ENCODE data around the gene P4HA1.
A peak's percentile ranks its signal among the peaks of the same experiment; 100 is the strongest.
"Not testable (repeated sequence)": the region's sequence is repeated elsewhere in the genome, so short reads cannot be mapped to it uniquely, and the experiment has no call there.

P4HA1 gene

DNA sequence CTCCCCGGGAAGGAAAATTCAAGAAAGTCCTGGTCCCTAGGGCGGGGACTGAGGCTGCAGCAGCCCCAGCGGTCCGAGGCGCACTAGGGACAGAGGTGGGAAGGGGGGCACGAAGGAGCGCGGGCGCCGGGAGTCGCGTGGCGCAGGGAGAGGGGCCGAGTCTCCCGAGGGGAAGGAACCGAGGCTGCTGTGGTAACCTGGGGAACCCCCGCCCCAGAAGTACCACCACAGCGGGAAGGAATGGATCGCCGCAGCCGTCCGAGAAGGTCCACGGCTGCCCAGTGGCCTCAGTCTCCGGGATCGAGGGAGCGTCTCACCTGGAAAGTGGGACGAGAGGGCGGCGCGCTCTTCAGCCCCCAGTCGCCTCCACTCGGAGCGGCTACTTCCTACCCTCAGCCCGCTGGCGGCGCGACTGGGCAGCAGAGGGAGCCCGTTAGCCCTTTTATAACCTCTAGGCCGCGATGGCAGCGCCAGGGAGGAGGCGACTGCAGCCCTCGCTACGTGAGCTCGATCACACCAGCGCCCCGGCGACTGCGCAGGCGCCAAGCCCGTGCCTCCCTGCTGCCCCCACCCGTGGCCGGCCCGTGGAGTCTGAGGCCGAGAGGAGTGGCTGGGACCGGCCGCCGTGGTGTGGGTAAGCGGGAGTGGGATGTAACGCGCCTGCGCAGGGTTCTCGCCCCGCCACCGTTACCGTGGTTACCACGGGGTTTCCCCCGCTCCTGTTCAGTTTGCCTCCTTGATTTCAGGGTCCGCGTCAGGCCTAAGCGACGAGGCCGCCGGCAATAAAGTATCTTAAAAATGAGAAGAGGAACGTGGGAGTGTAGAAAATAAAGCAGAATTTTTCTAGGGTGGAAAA is at the start of gene P4HA1:
Gene P4HA1, minus strand, starts transcription at position 418 of the 856 bp plus-strand sequence. CDS start 21,983 bp downstream, outside the sequence.
- DNase-seq = peak; percentile 99

DNA sequence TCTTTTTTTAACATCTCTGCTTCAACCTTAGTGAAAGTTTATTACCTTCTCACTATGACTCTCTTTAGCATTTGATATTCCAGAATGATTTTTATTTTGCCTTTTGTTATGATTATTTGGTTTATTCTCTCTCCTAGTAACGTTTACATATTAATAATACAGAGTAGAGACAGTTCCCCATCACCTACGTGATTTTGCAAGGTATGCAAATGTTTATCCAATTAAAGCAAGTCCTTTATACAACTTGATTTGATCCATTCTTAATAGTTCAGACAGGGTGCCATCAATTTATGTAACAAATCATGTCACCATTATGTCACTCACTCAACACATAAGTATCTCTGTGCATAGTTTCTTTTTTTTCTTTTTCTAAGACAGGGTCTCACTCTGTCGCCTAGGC is 44.9 kb upstream of the P4HA1 start:
- DNase-seq = no peak

DNA sequence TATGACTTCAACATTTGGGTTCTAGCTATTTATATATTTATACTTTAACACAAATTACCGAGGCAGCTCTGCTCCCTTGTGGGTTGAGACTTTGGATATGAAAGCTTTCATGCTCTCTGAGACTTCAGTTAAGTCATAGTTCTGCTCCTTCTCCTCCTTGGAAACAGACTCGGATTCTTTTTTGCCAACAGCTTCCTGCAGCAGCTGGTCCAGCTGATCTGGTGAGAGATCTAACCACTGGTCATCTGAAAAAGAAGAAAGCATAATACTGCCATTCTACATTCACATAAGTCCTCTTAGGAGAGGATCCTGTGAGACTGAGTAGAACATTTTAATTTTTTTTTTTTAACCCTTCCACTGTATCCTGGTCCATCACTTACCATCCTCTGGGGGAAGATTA is 42.6 kb upstream of the P4HA1 start:
- DNase-seq = no peak

DNA sequence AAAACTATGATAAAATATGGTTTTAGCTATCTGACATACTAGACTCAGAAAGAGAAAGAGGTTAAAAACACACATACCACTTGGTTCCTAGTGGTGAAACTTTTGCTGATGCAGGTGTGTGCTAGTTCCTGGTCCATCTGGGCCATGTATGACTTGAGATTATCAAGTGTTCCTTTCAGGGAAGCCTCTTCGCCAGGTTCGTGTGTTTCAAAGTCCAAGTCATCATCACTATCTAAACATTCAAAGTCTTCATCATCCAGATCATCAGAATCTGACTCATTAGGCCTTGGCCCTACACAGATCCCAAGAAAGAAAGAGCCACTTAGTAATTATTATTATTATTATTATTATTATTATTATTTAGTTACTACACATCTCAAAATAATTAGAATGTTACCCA is 40.0 kb upstream of the P4HA1 start:
- no peak for DNase-seq

DNA sequence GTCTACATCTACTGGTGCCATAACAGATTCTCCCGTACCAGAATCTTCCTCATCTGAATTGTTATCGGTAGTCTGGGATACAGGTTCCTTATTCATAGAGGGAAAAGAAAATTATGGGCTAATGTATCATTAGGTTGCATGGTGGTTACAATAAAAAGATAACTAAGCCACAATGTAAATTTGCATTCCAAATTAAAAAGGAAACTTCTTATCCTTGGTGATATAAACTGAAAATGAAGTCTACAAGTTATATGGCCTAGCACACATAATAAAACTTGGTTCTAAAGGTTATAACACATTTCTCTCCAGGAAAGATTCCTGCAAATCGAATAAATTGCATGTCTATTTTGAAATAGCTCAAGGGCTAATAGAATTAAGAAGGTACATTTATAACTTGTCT is 38.1 kb upstream of the P4HA1 start:
- no peak for DNase-seq

DNA sequence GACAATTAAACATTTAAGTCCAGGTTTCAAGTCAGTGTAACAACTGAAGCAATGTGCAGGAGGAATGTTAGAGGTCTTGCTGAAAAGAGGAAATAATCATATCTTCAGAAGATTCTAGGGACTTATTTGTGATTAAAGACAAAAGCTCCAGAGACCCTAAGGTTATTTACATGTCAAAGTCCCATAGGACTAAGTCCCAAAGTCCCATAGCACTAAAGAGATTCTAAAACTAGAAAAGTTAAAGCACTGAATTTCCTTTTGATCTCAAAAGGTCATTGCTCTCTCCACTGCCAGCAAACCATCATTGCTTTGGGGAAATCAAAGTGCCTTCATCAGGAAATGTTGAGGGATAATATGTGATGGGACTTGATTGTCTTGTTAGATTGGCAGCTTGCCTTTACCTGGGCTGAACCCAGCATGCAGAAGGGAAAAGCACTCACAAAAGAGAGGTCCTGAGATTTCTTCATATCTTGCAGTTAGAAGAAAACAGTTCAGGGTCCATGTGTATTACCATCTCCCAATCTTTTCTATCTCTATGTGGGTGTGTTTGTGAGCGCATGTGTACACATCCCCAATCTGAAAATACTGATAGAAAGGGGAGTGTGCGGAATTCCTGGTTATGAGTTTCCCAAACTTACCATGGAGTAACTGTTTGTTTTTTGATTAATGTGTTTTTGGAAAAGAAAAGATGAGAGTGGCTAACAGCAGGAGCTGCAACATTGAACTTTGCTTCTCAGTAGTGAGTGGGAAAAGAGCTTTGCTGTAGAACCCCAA is 35.4 kb upstream of the P4HA1 start:
- DNase-seq = no peak

DNA sequence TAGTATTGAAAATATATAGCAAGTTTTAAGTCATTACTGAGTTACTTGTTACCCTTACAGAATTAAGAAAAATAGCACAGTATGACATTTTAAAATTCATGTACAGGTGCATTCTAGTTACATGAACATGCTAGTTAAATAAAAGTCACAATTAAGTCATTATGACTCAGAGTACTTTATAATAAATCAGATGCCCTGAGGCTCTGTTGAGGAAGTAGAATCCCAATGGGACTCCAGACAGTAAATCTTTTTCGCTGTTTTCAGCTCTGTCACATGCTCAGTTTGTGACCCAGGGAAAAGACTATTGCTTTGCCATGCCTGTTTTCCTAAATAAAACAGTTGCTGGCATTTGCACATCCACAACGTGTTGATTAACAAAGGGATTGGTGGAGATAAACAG is 34.6 kb upstream of the P4HA1 start:
- DNase-seq = no peak

DNA sequence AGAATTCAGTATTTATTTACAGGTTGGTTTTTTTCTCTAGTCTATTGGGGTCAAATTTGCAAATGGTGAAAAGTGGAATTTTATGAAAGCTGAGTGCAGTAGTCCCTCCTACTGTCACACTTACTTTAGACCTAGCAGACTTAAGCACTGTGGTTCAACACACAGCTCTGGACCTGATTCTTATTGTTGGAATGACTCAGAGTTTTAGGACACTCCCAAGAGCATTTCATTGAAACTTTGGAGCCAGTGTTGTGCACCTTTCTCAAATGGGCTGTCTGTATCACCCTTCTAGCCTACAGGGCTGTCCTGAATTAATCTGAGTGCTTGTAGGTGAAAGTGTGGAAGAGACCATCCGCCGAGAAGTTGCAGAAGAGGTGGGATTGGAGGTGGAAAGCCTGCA is 29.7 kb upstream of the P4HA1 start:
- no peak for DNase-seq

DNA sequence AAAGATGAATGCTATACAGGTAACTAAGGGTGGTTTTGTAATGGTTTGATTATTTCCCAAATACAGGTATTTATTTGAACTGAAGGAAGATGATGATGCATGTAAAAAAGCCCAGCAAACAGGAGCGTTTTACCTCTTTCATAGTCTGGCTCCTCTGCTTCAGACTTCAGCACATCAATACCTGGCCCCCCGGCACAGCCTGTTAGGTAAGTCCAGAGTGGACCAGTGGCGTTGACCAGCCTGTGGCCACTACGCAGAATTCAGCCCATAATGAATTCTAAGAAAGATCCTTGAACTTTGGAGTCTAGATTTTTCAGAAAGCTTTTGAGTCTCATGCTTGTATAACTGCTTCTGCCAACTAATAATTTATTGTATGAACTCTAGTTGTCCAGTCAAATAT is 23.3 kb upstream of the P4HA1 start:
- no peak for DNase-seq

DNA sequence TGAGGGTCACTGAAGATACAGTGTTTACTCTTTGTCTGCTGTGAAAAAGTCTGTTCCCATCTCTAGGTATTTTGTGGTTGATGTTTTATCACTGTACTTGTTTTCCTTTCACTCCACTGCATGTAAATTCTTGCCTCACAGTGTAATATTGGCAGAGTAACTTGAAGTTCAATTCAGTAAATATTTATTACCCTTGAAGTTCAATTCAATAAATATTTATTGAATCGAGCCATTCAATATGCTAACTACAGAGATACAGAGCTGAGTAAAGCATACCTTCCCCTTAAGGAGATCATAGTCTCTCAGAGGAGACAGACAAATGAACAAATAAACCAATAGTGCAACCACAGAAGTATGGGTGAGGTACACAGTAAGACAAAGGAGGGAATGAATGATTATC is 22.8 kb upstream of the P4HA1 start:
- DNase-seq = no peak

DNA sequence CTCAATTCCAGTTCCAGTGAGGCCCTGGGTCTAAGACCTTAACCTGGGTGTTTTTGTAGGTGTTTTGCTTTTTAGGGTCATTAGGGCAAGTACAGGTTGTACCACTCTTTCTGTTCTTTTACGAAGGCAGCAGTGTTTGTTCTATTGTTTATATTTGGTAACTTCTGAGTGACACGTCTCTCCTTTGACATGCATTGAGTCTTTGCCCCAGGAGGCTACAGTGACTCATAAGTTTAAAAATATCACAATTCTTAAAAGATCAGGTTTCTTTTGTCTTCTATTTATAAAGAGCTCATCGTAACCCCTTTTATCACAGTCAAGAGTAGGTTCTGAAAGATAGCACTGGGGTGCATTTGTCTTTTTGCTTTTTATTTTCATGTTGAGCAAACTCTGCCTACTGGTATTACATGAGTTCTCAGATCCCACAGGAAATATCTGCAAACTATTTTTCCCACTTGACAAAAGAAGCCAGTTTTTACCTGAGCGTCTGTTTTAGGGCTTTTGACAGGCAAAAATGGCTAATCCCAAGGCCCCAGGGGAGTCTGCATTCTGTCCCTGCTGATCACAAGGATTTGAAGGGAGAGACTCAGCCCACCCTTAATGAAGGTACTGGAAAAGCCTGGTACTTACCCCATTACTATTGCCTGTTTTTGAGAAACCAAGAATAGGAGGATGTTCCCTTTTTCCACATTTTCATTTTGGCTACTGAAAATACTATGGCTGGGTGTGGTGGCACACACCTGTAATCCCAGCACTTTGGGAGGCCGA is 21.5 kb upstream of the P4HA1 start:
- no peak for DNase-seq

DNA sequence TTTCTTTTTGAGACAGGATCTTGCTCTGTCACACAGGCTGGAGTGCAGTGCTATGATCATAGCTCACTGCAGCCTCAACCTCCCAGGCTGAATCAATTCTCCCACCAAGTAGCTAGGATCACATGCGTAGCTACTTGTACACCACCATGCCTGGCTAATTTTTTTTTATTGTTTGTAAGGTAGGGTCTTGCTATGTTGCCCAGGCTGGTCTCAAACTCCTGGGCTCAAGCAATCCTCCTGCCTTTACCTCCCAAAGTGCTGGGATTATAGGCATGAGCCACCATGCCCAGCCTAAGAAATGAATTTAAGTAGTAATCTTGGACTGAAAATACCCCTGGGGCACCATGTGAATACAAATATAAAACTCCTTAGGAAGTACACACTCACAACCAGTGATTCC is 19.4 kb upstream of the P4HA1 start:
- no peak for DNase-seq

DNA sequence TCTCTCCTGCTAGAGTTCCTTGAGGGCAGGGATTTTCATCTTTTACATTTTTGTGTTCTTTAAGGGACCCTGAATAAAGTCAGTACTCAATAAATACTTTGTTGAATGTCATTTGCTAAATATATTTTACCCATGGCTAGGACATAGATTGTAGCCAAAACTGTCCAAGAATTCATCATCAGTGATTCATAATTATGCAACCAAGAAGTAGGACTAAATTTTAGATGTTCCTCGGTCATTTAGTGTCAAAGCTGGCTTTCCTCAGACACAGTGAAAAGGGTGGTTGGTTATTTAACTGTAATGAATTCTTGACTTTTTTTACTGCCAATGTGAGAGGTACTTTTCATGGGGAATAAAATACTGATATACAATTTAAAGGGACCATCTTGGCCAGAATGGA is 16.9 kb upstream of the P4HA1 start:
- DNase-seq = no peak

DNA sequence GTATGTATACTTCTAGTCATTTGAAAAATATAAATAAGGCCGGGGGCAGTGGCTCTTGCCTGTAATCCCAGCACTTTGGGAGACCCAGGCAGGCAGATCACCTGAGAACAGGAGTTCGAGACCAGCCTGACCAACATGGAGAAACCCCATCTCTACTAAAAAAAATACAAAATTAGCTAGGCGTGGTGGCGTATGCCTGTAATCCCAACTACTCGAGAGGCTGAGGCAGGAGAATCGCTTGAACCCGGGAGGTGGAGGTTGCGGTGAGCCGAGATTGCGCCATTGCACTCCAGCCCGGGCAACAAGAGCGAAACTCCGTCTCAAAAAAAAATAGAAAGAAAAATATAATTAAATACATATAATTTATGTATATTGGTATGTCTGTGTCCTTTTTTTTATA is 15.4 kb upstream of the P4HA1 start:
- not testable (repeated sequence) for DNase-seq

DNA sequence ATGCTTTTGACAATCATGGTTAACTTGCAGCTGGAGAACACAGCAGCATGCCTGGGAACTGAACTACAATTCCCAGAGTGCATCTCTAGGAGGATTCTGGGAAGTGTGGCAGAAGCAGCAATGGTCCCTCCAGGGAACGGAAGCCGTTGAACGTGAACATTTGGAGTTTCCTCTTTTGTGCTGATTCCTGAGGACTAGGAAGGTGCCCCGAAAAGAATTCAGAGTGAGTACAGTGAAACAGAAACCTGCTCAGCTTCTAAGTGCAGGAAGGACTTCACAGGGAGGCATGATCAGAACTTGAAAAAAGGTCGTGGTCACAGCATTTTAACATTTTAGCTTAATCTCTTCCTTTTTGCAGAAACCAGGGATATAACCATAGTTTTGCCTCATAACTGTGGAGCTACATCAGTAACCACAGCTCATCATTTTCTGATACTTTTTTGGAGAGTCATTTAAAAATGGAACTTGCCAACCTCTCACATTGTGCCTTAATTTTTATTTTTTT is 13.7 kb upstream of the P4HA1 start, which contains the start of gene NUDT13:
Gene NUDT13, plus strand, starts transcription at position 111 of the 505 bp plus-strand sequence. CDS start 3,911 bp downstream, outside the sequence.
- DNase-seq = peak; percentile 92

DNA sequence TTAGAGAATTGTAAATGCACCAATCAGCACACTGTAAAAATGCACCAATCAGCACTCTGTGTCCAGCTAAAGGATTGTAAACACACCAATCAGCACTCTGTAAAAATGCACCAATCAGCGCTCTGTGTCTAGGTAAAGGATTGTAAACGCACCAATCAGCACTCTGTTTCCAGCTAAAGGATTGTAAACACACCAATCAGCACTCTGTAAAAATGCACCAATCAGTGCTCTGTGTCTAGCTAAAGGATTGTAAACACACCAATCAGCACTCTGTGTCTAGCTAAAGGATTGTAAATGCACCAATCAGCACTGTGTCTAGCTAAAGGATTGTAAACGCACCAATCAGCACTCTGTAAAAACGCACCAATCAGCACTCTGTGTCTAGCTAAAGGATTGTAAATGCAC is 12.6 kb upstream of the P4HA1 start:
- not testable (repeated sequence) for DNase-seq

DNA sequence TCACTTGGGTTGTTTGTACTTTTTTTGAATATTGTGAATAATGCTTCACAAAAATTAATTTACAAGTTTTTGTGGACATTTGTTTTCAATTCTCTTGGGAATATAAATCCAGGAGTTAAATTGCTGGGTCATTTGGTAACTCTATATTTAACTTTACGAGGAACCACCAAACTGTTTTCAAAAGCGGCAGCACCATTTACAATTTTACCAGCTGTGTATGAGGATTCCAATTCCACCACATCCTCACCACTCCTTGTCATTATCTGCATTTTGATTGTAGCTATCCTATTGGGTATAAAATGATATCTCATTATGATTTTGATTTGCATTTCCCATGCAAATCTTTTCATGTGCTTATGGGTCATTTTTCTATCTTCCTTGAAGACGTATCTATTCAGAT is 9.6 kb upstream of the P4HA1 start:
- no peak for DNase-seq

DNA sequence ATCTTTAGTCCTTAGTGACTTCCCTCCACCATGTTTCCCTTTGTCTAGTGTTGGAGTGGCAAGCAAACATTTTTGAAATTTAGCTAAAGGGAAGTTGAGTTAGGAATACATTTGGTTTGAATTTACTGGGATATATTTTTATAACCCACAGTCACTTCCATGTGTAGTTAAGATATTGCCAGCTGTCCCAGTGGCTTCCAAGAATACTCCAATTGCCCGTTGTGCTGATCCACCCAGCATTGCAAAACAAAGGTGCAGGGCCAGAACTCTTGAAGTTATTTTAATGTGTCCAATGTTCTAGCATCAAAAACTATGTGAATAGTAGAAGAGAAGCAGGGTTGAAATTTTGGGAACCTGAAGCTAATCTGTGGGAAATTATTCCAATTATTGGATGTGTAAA is 2.5 kb upstream of the P4HA1 start:
- no peak for DNase-seq

DNA sequence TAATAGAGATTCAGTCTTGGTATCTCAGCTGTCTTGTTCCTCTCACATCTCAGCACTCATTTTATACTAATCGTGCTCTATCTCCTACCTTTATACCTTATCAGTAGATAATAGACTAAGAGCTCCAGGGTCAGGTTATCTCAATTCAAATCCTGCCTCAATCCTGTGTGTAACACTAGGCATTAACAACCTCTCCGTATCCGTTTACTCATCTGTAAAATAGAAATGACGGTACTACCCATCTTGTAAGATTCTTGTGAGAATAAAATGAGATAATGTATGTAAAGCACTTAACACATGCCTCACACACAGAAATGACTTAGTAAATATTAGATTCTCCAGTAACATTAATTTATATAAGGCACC is 622 bp upstream of the P4HA1 start:
- no peak for DNase-seq

DNA sequence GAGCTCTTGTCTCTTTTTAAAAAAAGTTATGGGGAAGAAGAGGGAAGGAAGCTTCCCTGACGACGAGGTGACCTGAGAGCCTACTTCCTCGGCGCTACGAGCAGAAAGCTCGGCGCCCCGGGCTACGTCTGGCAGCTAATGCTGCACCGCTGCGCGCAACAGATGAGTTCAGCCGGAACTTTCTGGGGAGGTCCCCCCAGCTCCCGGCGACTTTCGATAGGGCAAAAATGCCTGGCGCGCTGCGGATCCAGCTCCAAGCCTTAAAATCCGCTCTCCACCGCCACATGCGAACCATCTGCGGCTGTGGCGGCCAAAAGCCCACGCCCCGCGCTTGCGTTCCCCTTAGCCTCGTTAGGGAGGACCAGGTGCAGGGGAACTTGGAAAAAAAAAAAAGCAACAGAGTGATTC is 621 bp downstream of the P4HA1 start:
- DNase-seq = peak; percentile 87

DNA sequence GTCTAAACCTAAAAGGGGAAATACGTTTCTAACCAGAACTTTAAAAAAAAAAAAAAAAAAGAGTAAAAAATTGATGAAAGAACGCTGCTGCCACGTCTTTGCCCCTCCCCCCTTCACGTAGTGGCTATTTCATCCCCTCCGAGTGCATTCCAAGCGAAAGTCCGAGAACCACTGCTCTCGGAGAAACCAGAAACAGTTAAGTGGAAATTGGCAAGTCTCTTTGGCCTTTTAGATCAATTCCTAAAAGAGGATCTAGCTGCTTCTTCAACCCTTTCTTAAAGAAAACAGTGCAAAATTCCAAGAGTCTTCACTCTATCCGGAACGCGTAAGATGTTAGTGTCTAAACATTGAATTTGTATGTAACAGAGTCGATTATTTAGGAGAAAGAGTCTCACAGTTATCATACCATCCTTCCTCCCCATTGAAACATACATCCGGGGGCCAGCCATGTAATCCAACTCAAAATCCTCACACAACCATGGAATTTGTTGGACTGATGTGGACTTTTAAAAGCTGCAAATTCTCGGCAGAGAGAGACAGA is 1.1 kb downstream of the P4HA1 start:
- peak; percentile 92 for DNase-seq

DNA sequence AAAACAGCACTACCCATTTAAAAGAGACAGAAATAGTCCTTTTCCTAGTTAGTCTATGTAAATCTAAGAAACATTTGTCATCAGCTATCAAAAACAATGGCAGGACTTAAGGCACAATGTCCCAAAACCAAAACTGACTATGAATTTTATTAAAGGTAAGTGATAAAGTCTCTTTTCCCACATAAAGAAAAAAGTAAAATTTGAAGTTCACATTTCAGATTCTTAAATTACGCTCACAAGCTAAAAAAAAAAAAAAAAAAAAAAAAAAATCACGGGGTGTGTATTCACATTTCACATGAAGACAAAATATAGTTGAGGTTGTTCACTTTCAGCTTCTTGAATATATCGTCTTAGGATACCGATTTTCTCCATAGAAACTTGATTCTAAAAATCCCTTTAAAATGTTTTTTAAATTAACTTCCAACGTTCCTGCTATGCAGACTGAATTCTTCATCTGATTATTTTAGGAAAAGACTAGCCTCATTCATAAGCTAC is 1.6 kb downstream of the P4HA1 start:
- DNase-seq = no peak

All from eye (tissue), 1 donor.